GM12872 (cell line): ENCODE results near the gene CIC.

ENCODE experiments used
- CTCF ChIP-seq: IDR thresholded peaks from 3 replicates; pipeline ENCODE4 v1.5.1; 2011; ENCODE audit warnings: low read depth, mild to moderate bottlenecking, low read length, moderate library complexity; ENCODE audit not compliant: insufficient read depth

Gene CIC

GRCh38 chr19:42269478-42270345 lies 660 bp downstream of the CIC start:
- no peak for TF ChIP-seq CTCF

GRCh38 chr19:42270346-42271044 lies 1.4 kb downstream of the CIC start:
- TF ChIP-seq CTCF: no peak

- TF ChIP-seq CTCF: no peak
Measured at GRCh38 chr19:42271045-42271419, 2.0 kb downstream of the CIC start.

- TF ChIP-seq CTCF: no peak
Measured at GRCh38 chr19:42271861-42272534, 2.9 kb downstream of the CIC start.

GRCh38 chr19:42272535-42272897 lies 3.5 kb downstream of the CIC start:
- no peak for TF ChIP-seq CTCF

GRCh38 chr19:42272989-42273406 lies 3.9 kb downstream of the CIC start:
- no peak for TF ChIP-seq CTCF

- TF ChIP-seq CTCF: no peak
Measured at GRCh38 chr19:42273407-42274064, 4.5 kb downstream of the CIC start.
